ENCODE data around the gene CNTN1.

CNTN1 gene

DNA sequence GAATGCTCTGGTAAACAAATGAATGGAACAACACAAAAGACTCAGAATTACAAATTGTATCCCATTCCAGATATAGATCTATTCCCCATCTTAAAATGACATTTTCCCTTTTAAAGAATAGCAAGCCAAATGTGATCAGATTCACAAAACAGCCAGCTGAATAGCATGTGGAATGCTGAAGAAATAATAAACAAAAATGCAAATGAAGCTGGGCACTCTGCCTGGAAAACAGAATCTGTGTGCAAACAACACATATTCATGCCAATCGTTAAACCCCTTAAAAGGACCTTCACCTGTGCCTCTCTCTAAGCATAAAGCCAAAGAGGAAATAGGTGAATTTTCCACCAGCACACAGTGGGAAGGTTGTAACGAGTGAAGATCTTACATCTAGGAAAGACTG, 428.0 kb downstream of the CNTN1 start:
- no peak overlapping the region for H3K4me3 ChIP-seq (ENCODE audit: low read depth, low read length)
- TF ChIP-seq, protein P1, sequence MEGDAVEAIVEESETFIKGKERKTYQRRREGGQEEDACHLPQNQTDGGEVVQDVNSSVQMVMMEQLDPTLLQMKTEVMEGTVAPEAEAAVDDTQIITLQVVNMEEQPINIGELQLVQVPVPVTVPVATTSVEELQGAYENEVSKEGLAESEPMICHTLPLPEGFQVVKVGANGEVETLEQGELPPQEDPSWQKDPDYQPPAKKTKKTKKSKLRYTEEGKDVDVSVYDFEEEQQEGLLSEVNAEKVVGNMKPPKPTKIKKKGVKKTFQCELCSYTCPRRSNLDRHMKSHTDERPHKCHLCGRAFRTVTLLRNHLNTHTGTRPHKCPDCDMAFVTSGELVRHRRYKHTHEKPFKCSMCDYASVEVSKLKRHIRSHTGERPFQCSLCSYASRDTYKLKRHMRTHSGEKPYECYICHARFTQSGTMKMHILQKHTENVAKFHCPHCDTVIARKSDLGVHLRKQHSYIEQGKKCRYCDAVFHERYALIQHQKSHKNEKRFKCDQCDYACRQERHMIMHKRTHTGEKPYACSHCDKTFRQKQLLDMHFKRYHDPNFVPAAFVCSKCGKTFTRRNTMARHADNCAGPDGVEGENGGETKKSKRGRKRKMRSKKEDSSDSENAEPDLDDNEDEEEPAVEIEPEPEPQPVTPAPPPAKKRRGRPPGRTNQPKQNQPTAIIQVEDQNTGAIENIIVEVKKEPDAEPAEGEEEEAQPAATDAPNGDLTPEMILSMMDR (conservative IDR thresholded peaks at IDR 0.05; ENCODE audit: low read depth, low read length) = no peak
- DNase-seq (ENCODE audit: low read depth) = no peak

GRCh38 chr12:41121374-41121773, 429.1 kb downstream of the CNTN1 start:
- TF ChIP-seq, protein P1 (conservative IDR thresholded peaks at IDR 0.05; ENCODE audit: low read depth, low read length) = no peak
- DNase-seq (ENCODE audit: low read depth) = no peak
- no peak overlapping the region for H3K4me3 ChIP-seq (ENCODE audit: low read depth, low read length)
